ENCODE measurements around the gene VAV1. TPM values are rescaled to one million over a fixed set of nuclear protein-coding genes. Genes with fewer than 3 reads are reported as not detected.

The VAV1 gene
- total and polyA plus RNA-seq, 2 donors from 2014 or later, result 0.90 to 15.5 TPM

DNA sequence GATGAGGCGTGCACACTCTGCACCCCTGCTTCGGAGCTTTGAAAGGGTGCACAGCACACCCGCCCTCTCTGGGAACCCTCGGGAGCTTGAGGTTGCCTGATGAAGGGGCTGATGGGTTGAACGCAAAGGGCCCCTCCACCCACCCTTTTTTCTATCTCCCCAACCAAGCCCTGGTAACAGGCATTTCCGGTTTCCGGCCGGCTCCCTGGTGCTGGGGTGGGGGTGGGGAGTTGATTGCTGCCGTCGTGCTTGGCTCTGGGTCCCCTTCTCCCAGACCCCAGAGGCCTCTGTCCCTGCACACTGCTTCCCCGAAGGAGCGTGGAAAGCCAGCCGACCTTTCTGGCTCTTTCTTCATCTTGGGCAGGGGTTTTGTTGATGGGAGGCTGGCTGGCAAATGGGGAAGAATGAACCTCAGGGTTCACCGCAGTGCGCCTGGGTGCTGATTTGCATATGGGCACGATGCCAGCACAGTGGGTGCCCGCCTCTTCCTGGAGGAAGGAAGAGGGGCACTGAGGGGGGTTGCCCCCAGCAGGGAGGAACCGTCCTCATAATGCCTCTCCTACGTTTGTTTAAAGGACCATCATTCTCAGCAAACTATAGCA, 29.1 kb downstream of the VAV1 start:
- H3K27me3 ChIP-seq (ENCODE audit: control insufficient read depth, insufficient read depth, low read length), result no peaks in the 10 kb centered on the region
- no peaks in the 10 kb centered on the region for H3K9me3 ChIP-seq (ENCODE audit: control insufficient read depth in 2 of 3, insufficient read depth in 1 of 3, low read length in 3 of 3)
- H3K9ac ChIP-seq (ENCODE audit: low read length in 3 of 3), result no peak overlapping the region
- DNase-seq, result peak; percentile 18 to 83 (median 35)
- H3K4me3 ChIP-seq (ENCODE audit: low read length in 3 of 3), result peak overlapping the region in 1 of 3 donors; percentile 41
- intact Hi-C loops (cut with DNase I), result no loop called here
- TF ChIP-seq, protein P1, sequence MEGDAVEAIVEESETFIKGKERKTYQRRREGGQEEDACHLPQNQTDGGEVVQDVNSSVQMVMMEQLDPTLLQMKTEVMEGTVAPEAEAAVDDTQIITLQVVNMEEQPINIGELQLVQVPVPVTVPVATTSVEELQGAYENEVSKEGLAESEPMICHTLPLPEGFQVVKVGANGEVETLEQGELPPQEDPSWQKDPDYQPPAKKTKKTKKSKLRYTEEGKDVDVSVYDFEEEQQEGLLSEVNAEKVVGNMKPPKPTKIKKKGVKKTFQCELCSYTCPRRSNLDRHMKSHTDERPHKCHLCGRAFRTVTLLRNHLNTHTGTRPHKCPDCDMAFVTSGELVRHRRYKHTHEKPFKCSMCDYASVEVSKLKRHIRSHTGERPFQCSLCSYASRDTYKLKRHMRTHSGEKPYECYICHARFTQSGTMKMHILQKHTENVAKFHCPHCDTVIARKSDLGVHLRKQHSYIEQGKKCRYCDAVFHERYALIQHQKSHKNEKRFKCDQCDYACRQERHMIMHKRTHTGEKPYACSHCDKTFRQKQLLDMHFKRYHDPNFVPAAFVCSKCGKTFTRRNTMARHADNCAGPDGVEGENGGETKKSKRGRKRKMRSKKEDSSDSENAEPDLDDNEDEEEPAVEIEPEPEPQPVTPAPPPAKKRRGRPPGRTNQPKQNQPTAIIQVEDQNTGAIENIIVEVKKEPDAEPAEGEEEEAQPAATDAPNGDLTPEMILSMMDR (IDR thresholded peaks at IDR 0.05; ENCODE audit: borderline replicate concordance, extremely low read depth, insufficient read depth), result no peak
- no peaks in the 10 kb centered on the region for H3K36me3 ChIP-seq (ENCODE audit: control insufficient read depth in 2 of 3, insufficient read depth in 3 of 3, low read length in 3 of 3)
- FAIRE-seq, result no peak
- H3K27ac ChIP-seq (ENCODE audit: low read depth in 2 of 2, low read length in 2 of 2), result no peak overlapping the region
- peaks cover 0 to 2% (median 0%) of the 10 kb centered on the region in 3 donors for H3K4me1 ChIP-seq (ENCODE audit: control insufficient read depth in 2 of 3, insufficient read depth in 2 of 3, low read depth in 1 of 3, low read length in 3 of 3)

DNA sequence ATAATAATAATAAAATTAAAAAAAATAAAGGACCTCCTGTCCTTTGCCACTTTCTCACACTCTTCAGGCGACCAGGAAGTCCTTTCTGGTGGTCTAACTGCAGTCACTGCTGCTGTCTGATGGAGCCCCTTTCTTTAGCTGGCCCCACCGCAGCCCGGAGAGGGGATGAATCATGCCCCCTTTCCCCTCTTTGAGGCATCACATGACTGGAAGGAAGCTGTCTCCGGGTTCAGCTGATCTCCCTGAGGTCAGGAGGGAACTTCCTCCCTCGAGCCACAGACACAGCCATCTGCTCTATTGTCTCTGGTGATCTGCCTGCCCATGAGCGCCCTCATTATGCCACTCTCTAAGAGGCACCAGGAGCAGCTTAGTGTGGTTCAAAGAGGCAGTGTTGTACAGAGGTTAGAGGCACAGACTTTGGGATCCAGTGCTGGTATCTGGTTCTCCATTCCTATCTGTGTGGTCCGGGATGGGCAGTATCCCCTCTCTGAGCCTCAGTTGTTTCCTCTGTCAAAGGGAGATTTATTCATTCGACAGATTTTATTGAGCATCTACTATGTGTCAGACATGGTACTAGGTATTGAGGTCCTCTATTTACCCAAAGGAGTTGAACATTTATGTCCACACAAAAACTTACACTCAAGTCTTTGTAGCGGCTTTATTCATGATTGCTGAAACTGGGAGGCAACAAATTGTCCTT, 30.0 kb downstream of the VAV1 start:
- Histone ChIP-seq H3K27me3 (ENCODE audit: control insufficient read depth, insufficient read depth, low read length) (no peaks in the 10 kb centered on the region), H3K36me3 (ENCODE audit: control insufficient read depth in 2 of 3, insufficient read depth in 3 of 3, low read length in 3 of 3) (no peaks in the 10 kb centered on the region), H3K4me1 (ENCODE audit: control insufficient read depth in 2 of 3, insufficient read depth in 2 of 3, low read depth in 1 of 3, low read length in 3 of 3) (peaks cover 0 to 2% (median 0%) of the 10 kb centered on the region in 3 donors), H3K9ac (ENCODE audit: low read length in 3 of 3) (no peak overlapping the region), H3K27ac (ENCODE audit: low read depth in 2 of 2, low read length in 2 of 2) (no peak overlapping the region), H3K4me3 (ENCODE audit: low read length in 3 of 3) (no peak overlapping the region), H3K9me3 (ENCODE audit: control insufficient read depth in 2 of 3, insufficient read depth in 1 of 3, low read length in 3 of 3) (no peaks in the 10 kb centered on the region)
- intact Hi-C loops (cut with DNase I), result no loop called here
- FAIRE-seq (no peak), DNase-seq (peak in 1 of 5 donors; percentile 4)
- TF ChIP-seq, protein P1 (IDR thresholded peaks at IDR 0.05; ENCODE audit: borderline replicate concordance, extremely low read depth, insufficient read depth), result no peak

DNA sequence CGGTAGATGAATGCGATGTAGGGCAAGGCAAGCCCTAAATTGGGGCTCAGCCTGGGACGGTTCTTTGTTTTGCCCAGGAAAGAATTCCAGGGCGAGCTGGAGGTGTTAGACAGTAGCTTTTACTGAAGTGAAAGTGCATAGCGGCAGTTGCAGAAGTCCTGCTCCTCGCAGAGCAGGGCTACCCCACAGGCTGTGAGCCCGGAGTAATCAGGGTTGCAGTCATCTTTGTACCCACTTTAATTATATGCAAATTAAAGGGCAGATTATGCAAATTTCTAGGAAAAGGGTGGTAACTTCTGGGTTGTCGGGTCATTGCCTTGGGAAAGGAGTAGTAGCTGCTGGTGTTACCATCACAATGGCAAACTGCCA, 30.5 kb downstream of the VAV1 start:
- H3K4me1 ChIP-seq (ENCODE audit: control insufficient read depth in 2 of 3, insufficient read depth in 2 of 3, low read depth in 1 of 3, low read length in 3 of 3), result peaks cover 0 to 2% (median 0%) of the 10 kb centered on the region in 3 donors
- H3K27ac ChIP-seq (ENCODE audit: low read depth in 2 of 2, low read length in 2 of 2), result no peak overlapping the region
- H3K27me3 ChIP-seq (ENCODE audit: control insufficient read depth, insufficient read depth, low read length), result no peaks in the 10 kb centered on the region
- TF ChIP-seq, protein P1 (IDR thresholded peaks at IDR 0.05; ENCODE audit: borderline replicate concordance, extremely low read depth, insufficient read depth), result no peak
- DNase-seq (no peak), FAIRE-seq (no peak)
- H3K9ac ChIP-seq (ENCODE audit: low read length in 3 of 3), result no peak overlapping the region
- no peaks in the 10 kb centered on the region for H3K36me3 ChIP-seq (ENCODE audit: control insufficient read depth in 2 of 3, insufficient read depth in 3 of 3, low read length in 3 of 3)
- intact Hi-C loops (cut with DNase I), result no loop called here
- H3K4me3 ChIP-seq (ENCODE audit: low read length in 3 of 3), result no peak overlapping the region
- no peaks in the 10 kb centered on the region for H3K9me3 ChIP-seq (ENCODE audit: control insufficient read depth in 2 of 3, insufficient read depth in 1 of 3, low read length in 3 of 3)
